ENCODE data around the gene DSEL. TPM values are rescaled to one million over a fixed set of nuclear protein-coding genes. Genes with fewer than 3 reads are reported as not detected.

The DSEL gene
- total and polyA plus RNA-seq, 4 experiments from 2014 or later: 0.56 to 1.3 (median 0.90) TPM

- H3K4me1 Mint-ChIP-seq: peaks cover 0 to 4% (median under 1%) of the 10 kb centered on the region in 4 donors
- H3K9me3 ChIP-seq (ENCODE audit: control insufficient read depth in 1 of 2, low read length in 2 of 2): no peaks in the 10 kb centered on the region
- no peak overlapping the region for H3K27ac ChIP-seq (ENCODE audit: low read depth, low read length)
- H3K9me3 Mint-ChIP-seq: no peaks in the 10 kb centered on the region
- H3K27me3 ChIP-seq (ENCODE audit: insufficient read depth, low read length): no peaks in the 10 kb centered on the region
- H3K4me3 ChIP-seq (ENCODE audit: low read length in 2 of 2): no peak overlapping the region
- H3K27ac Mint-ChIP-seq: no peak overlapping the region
- ChIA-PET POLR2A (ENCODE audit: partially characterized antibody) (no interaction called here), CTCF (ENCODE audit: partially characterized antibody) (no interaction called here)
- peaks cover 0 to 1% of the 10 kb centered on the region in 2 donors for H3K27me3 Mint-ChIP-seq
- intact Hi-C loops (cut with micrococcal nuclease): no loop called here
- no peaks in the 10 kb centered on the region for H3K4me1 ChIP-seq (ENCODE audit: insufficient read depth, low read length)
- no peaks in the 10 kb centered on the region for H3K36me3 Mint-ChIP-seq
- H3K4me3 Mint-ChIP-seq: no peak overlapping the region
- DNase-seq: no peak
- H3K36me3 ChIP-seq (ENCODE audit: insufficient read depth, low read length): no peaks in the 10 kb centered on the region
Measured at GRCh38 chr18:67504739-67505138, 11.8 kb downstream of the DSEL start.

DNA sequence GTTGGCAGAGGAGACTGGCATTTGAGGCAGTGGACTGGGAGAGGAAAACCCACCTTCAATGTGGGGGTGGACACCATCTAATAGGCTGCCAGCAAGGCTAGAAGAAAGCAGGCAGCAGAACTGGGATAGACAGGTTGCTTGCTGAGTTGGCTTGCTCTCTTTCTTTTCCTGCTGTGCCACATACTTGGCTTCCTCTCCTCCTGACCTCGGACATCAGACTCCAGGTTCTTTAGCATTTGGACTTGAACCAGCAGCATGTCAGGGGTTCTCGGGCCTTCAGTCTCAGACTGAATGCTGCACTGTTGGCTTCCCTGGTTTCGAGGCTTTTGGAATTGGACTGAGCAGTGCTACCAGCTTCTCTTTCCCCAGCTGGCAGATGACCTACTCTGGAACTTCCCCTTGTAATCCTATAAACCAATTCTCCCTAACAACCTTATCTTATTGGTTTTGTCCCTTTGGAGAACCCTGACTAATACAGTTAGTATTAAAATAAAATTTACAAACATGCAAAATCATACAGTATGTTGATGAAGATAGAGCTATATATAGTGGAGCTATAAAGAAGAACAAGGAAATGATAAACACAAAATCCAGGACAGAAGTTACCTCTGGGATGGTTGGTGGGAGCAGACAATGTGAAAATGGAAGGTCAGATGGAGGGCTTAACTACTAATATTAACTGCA lies 15.9 kb downstream of the DSEL start:
- Mint-ChIP-seq H3K9me3 (peaks cover 0 to 4% (median 2%) of the 10 kb centered on the region in 8 donors), H3K27me3 (peaks cover 0 to 9% of the 10 kb centered on the region in 2 donors), H3K36me3 (no peaks in the 10 kb centered on the region), H3K4me3 (no peak overlapping the region), H3K27ac (no peak overlapping the region), H3K4me1 (peaks cover 0 to 2% (median 0%) of the 10 kb centered on the region in 4 donors)
- ChIA-PET CTCF (ENCODE audit: partially characterized antibody) (no interaction called here), POLR2A (ENCODE audit: partially characterized antibody) (no interaction called here)
- Histone ChIP-seq H3K27me3 (ENCODE audit: insufficient read depth, low read length) (no peaks in the 10 kb centered on the region), H3K4me1 (ENCODE audit: insufficient read depth, low read length) (no peaks in the 10 kb centered on the region), H3K4me3 (ENCODE audit: low read length in 2 of 2) (no peak overlapping the region), H3K36me3 (ENCODE audit: insufficient read depth, low read length) (no peaks in the 10 kb centered on the region), H3K9me3 (ENCODE audit: control insufficient read depth in 1 of 2, low read length in 2 of 2) (no peaks in the 10 kb centered on the region), H3K27ac (ENCODE audit: low read depth, low read length) (no peak overlapping the region)
- DNase-seq: no peak
- intact Hi-C loops (cut with micrococcal nuclease): no loop called here

DNA sequence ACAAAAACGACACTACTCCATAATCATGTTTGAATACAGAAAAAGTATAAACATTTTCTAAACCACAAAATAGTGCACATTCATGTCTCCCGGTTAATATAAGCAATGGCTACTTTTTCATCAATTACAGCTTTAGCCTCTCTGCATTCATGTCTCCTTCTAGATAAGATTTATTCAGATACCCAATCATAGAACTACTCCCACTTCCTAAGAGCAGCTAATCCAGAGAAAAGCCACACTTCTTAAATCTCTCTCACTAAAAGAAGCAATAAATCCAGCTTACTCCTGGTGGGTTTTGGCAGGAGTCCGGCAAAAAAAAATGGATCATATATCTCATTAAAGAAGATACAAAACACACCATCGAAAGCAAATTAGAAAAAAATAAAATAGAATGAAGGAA lies 20.1 kb downstream of the DSEL start:
- no peaks in the 10 kb centered on the region for H3K36me3 Mint-ChIP-seq
- peaks cover 0 to 4% (median 2%) of the 10 kb centered on the region in 8 donors for H3K9me3 Mint-ChIP-seq
- ChIA-PET POLR2A (ENCODE audit: partially characterized antibody) (no interaction called here), CTCF (ENCODE audit: partially characterized antibody) (no interaction called here)
- intact Hi-C loops (cut with micrococcal nuclease): no loop called here
- H3K27me3 Mint-ChIP-seq: peaks cover 3 to 19% of the 10 kb centered on the region in 2 donors
- Histone ChIP-seq H3K36me3 (ENCODE audit: insufficient read depth, low read length) (no peaks in the 10 kb centered on the region), H3K4me1 (ENCODE audit: insufficient read depth, low read length) (no peaks in the 10 kb centered on the region), H3K9me3 (ENCODE audit: control insufficient read depth in 1 of 2, low read length in 2 of 2) (no peaks in the 10 kb centered on the region), H3K27me3 (ENCODE audit: insufficient read depth, low read length) (no peaks in the 10 kb centered on the region), H3K27ac (ENCODE audit: low read depth, low read length) (no peak overlapping the region), H3K4me3 (ENCODE audit: low read length in 2 of 2) (no peak overlapping the region)
- H3K4me3 Mint-ChIP-seq: no peak overlapping the region
- H3K4me1 Mint-ChIP-seq: no peaks in the 10 kb centered on the region
- DNase-seq: no peak
- no peak overlapping the region for H3K27ac Mint-ChIP-seq

GRCh38 chr18:67486534-67486933 lies 30.0 kb downstream of the DSEL start:
- H3K36me3 ChIP-seq (ENCODE audit: insufficient read depth, low read length): no peaks in the 10 kb centered on the region
- CTCF ChIA-PET (ENCODE audit: partially characterized antibody): no interaction called here
- no peak for DNase-seq
- H3K4me1 Mint-ChIP-seq: no peaks in the 10 kb centered on the region
- POLR2A ChIA-PET (ENCODE audit: partially characterized antibody): no interaction called here
- no peaks in the 10 kb centered on the region for H3K27me3 ChIP-seq (ENCODE audit: insufficient read depth, low read length)
- peaks cover 3 to 5% of the 10 kb centered on the region in 2 donors for H3K27me3 Mint-ChIP-seq
- no peak overlapping the region for H3K27ac Mint-ChIP-seq
- no peak overlapping the region for H3K4me3 ChIP-seq (ENCODE audit: low read length in 2 of 2)
- no peak overlapping the region for H3K27ac ChIP-seq (ENCODE audit: low read depth, low read length)
- intact Hi-C loops (cut with micrococcal nuclease): no loop called here
- H3K9me3 Mint-ChIP-seq: peaks cover 0 to 2% (median 0%) of the 10 kb centered on the region in 8 donors
- no peaks in the 10 kb centered on the region for H3K36me3 Mint-ChIP-seq
- H3K4me3 Mint-ChIP-seq: no peak overlapping the region
- H3K4me1 ChIP-seq (ENCODE audit: insufficient read depth, low read length): no peaks in the 10 kb centered on the region
- H3K9me3 ChIP-seq (ENCODE audit: control insufficient read depth in 1 of 2, low read length in 2 of 2): no peaks in the 10 kb centered on the region

DNA sequence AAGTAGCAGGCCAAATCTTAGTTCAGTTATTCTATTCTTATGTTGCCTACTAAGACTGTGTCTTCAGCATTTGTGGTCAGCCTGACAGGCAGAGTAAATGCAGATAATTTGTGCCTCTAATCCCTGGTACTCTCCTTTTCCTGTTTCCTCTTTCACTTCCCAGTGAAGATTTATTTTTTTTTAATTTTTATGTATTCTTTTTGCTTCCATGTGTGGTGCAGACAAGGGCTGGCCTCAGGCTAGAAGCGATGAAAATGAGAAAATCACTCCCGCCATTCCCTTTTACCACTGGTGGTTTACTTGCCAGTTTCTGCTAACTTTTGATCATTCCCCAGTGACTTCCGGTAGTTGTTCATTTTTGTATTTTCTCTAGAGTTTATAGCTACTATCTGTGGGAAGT lies 30.9 kb downstream of the DSEL start:
- no peak overlapping the region for H3K4me3 Mint-ChIP-seq
- POLR2A ChIA-PET (ENCODE audit: partially characterized antibody): no interaction called here
- Histone ChIP-seq H3K27me3 (ENCODE audit: insufficient read depth, low read length) (no peaks in the 10 kb centered on the region), H3K9me3 (ENCODE audit: control insufficient read depth in 1 of 2, low read length in 2 of 2) (no peaks in the 10 kb centered on the region), H3K36me3 (ENCODE audit: insufficient read depth, low read length) (no peaks in the 10 kb centered on the region), H3K4me1 (ENCODE audit: insufficient read depth, low read length) (no peaks in the 10 kb centered on the region), H3K27ac (ENCODE audit: low read depth, low read length) (no peak overlapping the region), H3K4me3 (ENCODE audit: low read length in 2 of 2) (no peak overlapping the region)
- H3K36me3 Mint-ChIP-seq: no peaks in the 10 kb centered on the region
- peaks cover 0 to 2% (median 0%) of the 10 kb centered on the region in 8 donors for H3K9me3 Mint-ChIP-seq
- CTCF ChIA-PET (ENCODE audit: partially characterized antibody): no interaction called here
- no peak for DNase-seq
- H3K4me1 Mint-ChIP-seq: no peaks in the 10 kb centered on the region
- H3K27ac Mint-ChIP-seq: no peak overlapping the region
- peaks cover 3 to 5% of the 10 kb centered on the region in 2 donors for H3K27me3 Mint-ChIP-seq
- intact Hi-C loops (cut with micrococcal nuclease): no loop called here

DNA sequence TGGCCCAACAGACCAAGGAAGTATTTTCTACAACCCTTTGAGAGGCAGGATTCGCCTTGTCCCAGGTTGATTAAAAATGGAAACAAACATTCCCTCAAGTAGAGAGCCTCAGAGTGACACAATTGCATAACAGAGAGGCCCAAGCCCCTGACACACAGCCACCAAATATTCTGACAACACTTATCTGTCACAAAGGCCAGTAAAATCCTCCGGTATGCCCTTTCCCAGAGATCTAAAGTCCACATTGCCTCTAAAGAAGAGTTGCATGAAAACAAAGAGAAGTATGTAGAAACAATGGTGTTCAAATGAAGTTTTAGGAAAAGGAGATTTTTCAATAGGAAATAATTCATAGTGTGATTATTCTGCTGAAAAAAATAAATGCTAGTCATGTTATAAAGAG lies 32.1 kb downstream of the DSEL start:
- ChIA-PET CTCF (ENCODE audit: partially characterized antibody) (no interaction called here), POLR2A (ENCODE audit: partially characterized antibody) (no interaction called here)
- Histone ChIP-seq H3K27ac (ENCODE audit: low read depth, low read length) (no peak overlapping the region), H3K36me3 (ENCODE audit: insufficient read depth, low read length) (no peaks in the 10 kb centered on the region), H3K4me3 (ENCODE audit: low read length in 2 of 2) (no peak overlapping the region), H3K9me3 (ENCODE audit: control insufficient read depth in 1 of 2, low read length in 2 of 2) (no peaks in the 10 kb centered on the region), H3K27me3 (ENCODE audit: insufficient read depth, low read length) (no peaks in the 10 kb centered on the region), H3K4me1 (ENCODE audit: insufficient read depth, low read length) (no peaks in the 10 kb centered on the region)
- H3K9me3 Mint-ChIP-seq: peaks cover 0 to 2% (median 0%) of the 10 kb centered on the region in 8 donors
- no peaks in the 10 kb centered on the region for H3K36me3 Mint-ChIP-seq
- no peak overlapping the region for H3K4me3 Mint-ChIP-seq
- H3K27me3 Mint-ChIP-seq: peaks cover 0 to 5% of the 10 kb centered on the region in 2 donors
- intact Hi-C loops (cut with micrococcal nuclease): no loop called here
- no peaks in the 10 kb centered on the region for H3K4me1 Mint-ChIP-seq
- no peak overlapping the region for H3K27ac Mint-ChIP-seq
- DNase-seq: no peak

DNA sequence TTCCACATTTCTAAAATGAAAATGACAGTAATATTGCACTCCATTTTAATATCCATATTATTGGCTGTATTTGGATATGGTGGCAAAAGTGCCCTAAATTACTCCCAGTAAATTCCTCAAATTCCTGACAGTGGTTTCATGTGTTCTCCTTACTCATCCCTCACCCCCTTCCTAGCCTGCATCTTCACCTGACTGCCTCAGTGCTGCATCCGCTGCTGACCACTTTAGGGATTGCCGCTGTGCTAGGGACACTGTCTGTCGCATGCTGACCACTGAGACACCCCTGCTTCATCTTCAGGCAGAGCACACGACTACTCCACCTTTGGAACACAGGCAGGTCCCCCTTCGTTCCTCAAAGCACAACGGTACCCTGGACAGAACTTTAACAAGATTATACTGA lies 32.6 kb downstream of the DSEL start:
- H3K27ac ChIP-seq (ENCODE audit: low read depth, low read length): no peak overlapping the region
- Mint-ChIP-seq H3K27ac (no peak overlapping the region), H3K27me3 (peaks cover 0 to 5% of the 10 kb centered on the region in 2 donors), H3K9me3 (peaks cover 0 to 2% (median 0%) of the 10 kb centered on the region in 8 donors), H3K4me1 (no peaks in the 10 kb centered on the region), H3K36me3 (no peaks in the 10 kb centered on the region), H3K4me3 (no peak overlapping the region)
- no peaks in the 10 kb centered on the region for H3K4me1 ChIP-seq (ENCODE audit: insufficient read depth, low read length)
- no peaks in the 10 kb centered on the region for H3K9me3 ChIP-seq (ENCODE audit: control insufficient read depth in 1 of 2, low read length in 2 of 2)
- POLR2A ChIA-PET (ENCODE audit: partially characterized antibody): no interaction called here
- no peak for DNase-seq
- no peaks in the 10 kb centered on the region for H3K36me3 ChIP-seq (ENCODE audit: insufficient read depth, low read length)
- no peak overlapping the region for H3K4me3 ChIP-seq (ENCODE audit: low read length in 2 of 2)
- intact Hi-C loops (cut with micrococcal nuclease): no loop called here
- CTCF ChIA-PET (ENCODE audit: partially characterized antibody): no interaction called here
- H3K27me3 ChIP-seq (ENCODE audit: insufficient read depth, low read length): no peaks in the 10 kb centered on the region

DNA sequence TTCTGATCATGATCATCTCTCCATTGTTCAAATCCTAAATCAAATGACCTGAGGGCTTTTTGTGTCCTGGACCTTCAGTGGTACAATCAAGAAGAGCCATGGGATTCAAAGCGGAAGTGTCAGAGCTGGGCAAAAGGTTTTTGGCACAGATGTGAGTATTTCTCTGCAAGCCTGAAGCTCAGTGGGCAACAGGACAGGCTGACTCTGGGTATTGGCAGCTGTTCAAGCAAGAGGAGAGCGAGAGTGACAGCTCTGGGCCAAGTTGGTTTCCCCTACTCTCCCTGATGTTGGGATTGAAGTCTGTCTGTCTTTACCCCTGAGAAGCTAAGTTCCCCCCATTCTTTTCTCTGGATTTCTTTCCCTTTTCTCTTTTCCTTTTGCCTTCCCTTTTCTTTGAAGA lies 33.3 kb downstream of the DSEL start:
- Histone ChIP-seq H3K4me3 (ENCODE audit: low read length in 2 of 2) (no peak overlapping the region), H3K27me3 (ENCODE audit: insufficient read depth, low read length) (no peaks in the 10 kb centered on the region), H3K4me1 (ENCODE audit: insufficient read depth, low read length) (no peaks in the 10 kb centered on the region), H3K36me3 (ENCODE audit: insufficient read depth, low read length) (no peaks in the 10 kb centered on the region), H3K27ac (ENCODE audit: low read depth, low read length) (no peak overlapping the region), H3K9me3 (ENCODE audit: control insufficient read depth in 1 of 2, low read length in 2 of 2) (no peaks in the 10 kb centered on the region)
- ChIA-PET POLR2A (ENCODE audit: partially characterized antibody) (no interaction called here), CTCF (ENCODE audit: partially characterized antibody) (no interaction called here)
- Mint-ChIP-seq H3K4me3 (no peak overlapping the region), H3K4me1 (no peaks in the 10 kb centered on the region), H3K9me3 (peaks cover 0 to 2% (median 0%) of the 10 kb centered on the region in 8 donors), H3K27ac (no peak overlapping the region), H3K36me3 (no peaks in the 10 kb centered on the region), H3K27me3 (peaks cover 0 to 5% of the 10 kb centered on the region in 2 donors)
- no peak for DNase-seq
- intact Hi-C loops (cut with micrococcal nuclease): no loop called here

All from CD4-positive, alpha-beta memory T cell (primary cell).